ENCODE results near the gene NPEPL1. TPM values are rescaled to one million over a fixed set of nuclear protein-coding genes. Genes with fewer than 3 reads are reported as not detected.

The NPEPL1 gene
- total RNA-seq, 1 donor from 2014 or later = 20.9 TPM

DNA sequence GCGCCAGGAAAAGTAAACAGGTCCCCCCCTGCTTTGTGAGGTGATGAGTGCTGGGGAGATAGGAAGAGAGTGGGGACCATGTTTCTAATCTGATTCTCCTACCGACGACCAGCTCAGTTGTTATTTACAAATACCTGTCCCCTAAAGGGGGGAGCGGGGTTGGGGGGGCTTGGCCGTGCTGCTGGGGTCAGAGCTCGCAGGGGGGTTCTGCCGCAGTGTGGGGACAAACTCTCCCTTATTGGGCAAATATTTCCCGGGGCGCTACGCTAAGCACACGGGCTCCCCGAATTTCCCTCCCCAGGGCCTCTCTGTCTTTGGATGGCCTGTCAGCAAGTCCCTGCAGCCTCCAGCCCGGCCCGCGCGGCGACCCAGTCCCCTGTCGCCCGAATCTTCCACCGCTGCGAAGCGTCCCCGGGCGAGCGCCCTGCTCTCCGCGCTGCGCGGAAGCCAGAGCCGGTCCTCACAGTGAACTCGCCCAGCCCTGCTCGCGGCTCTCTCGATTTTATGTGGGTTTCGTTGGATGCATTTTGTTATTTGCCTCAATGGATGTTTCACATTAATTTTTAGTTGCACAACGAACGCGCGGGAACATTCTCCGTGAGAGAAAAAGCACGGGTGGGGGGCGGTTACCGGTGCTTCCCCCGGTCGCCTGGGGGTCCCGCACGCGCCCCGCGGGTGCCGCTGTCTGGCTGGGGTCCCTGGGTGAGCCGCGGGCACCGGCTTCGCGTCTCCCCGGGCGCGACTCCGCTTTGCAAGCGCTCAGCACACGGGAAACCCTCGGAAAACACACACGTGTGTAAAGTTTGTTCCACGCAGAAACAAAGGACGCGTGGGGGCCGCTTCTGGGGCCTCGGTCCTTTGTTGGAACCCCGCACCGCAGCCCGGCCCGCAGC, 43.1 kb upstream of the NPEPL1 start:
- H3K9ac ChIP-seq (ENCODE audit: low read depth in 1 of 3, low read length in 3 of 3) = peak overlapping the region; percentile 60 to 99 (median 98)
- peaks cover 0 to 4% (median under 1%) of the 10 kb centered on the region in 3 donors for H3K36me3 ChIP-seq (ENCODE audit: control insufficient read depth in 3 of 3, insufficient read depth in 3 of 3, low read length in 3 of 3)
- peak overlapping the region; percentile 61 to 100 (median 99) for H3K4me3 ChIP-seq (ENCODE audit: low read length in 3 of 3)
- H3K4me1 ChIP-seq (ENCODE audit: control insufficient read depth in 3 of 3, insufficient read depth in 3 of 3, low read length in 3 of 3) = peaks cover 36 to 54% (median 52%) of the 10 kb centered on the region in 3 donors
- no peaks in the 10 kb centered on the region for H3K9me3 ChIP-seq (ENCODE audit: control insufficient read depth in 3 of 3, low read length in 3 of 3)
- H3K27ac ChIP-seq (ENCODE audit: low read depth, low read length) = peak overlapping the region; percentile 95
- no peaks in the 10 kb centered on the region for H3K27me3 ChIP-seq (ENCODE audit: control insufficient read depth in 3 of 3, insufficient read depth in 3 of 3, low read length in 3 of 3)

DNA sequence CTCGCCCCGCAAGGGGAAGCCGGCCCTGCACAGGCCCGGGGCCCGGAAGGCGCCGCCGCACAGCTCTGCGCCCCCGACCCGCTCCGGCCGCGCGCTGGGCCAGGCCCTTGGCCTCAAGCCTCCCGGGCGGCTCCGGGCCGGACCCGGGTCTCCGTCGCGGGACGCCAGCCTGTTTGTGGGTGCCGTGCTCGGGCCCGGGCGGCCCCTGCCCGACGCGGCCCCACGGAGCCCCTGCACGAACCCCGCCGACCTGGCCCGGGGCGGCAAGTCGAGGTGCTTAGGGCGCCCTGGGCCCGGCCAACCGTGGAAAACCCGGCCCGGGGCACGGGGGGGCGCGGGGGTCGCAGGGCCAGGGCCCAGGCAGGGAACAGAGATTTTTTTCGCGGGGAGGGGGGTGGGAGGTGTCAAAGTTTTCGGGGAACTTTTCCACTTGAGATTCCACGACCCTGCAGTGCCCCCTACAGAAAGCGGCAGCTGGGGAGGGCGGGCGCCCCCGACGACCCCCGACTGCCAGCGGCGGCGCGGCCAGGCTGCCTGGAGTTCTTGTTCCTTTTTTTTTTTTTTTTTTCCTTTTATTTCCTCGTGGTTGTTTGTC, 42.3 kb upstream of the NPEPL1 start:
- Histone ChIP-seq H3K27ac (ENCODE audit: low read depth, low read length) (peak overlapping the region; percentile 95), H3K4me1 (ENCODE audit: control insufficient read depth in 3 of 3, insufficient read depth in 3 of 3, low read length in 3 of 3) (peaks cover 35 to 52% (median 49%) of the 10 kb centered on the region in 3 donors), H3K27me3 (ENCODE audit: control insufficient read depth in 3 of 3, insufficient read depth in 3 of 3, low read length in 3 of 3) (no peaks in the 10 kb centered on the region), H3K4me3 (ENCODE audit: low read length in 3 of 3) (peak overlapping the region; percentile 97 to 100 (median 99)), H3K9ac (ENCODE audit: low read depth in 1 of 3, low read length in 3 of 3) (peak overlapping the region; percentile 60 to 99 (median 98)), H3K36me3 (ENCODE audit: control insufficient read depth in 3 of 3, insufficient read depth in 3 of 3, low read length in 3 of 3) (peaks cover 2 to 4% (median 3%) of the 10 kb centered on the region in 3 donors), H3K9me3 (ENCODE audit: control insufficient read depth in 3 of 3, low read length in 3 of 3) (no peaks in the 10 kb centered on the region)

DNA sequence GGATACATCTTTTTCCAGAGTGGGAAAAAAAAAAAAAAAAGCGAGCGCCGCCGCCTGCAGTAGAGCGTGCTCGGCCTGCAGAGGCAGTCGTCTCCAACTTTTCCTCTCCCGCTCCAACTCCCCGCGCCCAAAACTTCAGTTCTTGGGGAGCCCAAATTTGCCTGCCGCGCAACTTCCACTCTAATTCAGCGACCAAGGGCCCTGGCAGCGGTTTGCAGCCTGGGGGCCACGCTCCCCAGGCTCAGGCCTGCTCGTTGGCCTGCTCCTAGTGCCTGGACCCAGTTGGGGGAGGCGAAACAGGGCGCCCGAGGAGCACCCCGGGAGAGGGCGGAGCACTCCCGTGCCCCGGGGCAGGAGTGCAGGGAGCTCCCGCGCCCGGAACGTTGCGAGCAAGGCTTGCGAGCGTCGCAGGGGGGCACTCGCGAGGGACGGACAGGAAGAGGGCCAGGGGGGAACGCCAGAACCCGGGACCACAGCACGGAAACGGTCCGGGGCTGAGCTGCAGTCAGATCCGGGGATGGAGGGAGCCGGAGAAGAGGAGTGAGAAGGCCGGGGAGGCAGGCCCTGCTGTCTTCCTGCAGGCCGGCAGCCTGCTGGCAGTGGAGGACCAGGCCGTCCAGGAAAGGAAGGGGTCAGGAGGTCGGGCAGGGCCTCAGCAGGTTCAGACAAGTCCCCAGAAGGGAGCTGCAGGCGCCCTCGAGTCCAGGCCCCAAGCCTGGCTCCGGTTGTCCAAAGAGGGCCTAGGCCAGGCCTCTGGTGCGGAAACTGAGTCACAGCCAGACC, 41.6 kb upstream of the NPEPL1 start, which contains the start of gene STX16:
STX16 (plus strand) TSS at position 508 of the 783 bp plus-strand sequence. CDS start 724 bp downstream, outside the sequence.
- H3K9ac ChIP-seq (ENCODE audit: low read depth in 1 of 3, low read length in 3 of 3) = peak within 1 kb of the TSS; percentile 98 to 99 (median 99)
- H3K27me3 ChIP-seq (ENCODE audit: control insufficient read depth in 3 of 3, insufficient read depth in 3 of 3, low read length in 3 of 3) = no peaks in the 10 kb centered on the region
- H3K27ac ChIP-seq (ENCODE audit: low read depth, low read length) = peak within 1 kb of the TSS; percentile 95
- H3K4me3 ChIP-seq (ENCODE audit: low read length in 3 of 3) = peak within 1 kb of the TSS; percentile 97 to 100 (median 99)
- H3K4me1 ChIP-seq (ENCODE audit: control insufficient read depth in 3 of 3, insufficient read depth in 3 of 3, low read length in 3 of 3) = peaks cover 28 to 50% (median 47%) of the 10 kb centered on the region in 3 donors
- no peaks in the 10 kb centered on the region for H3K9me3 ChIP-seq (ENCODE audit: control insufficient read depth in 3 of 3, low read length in 3 of 3)
- H3K36me3 ChIP-seq (ENCODE audit: control insufficient read depth in 3 of 3, insufficient read depth in 3 of 3, low read length in 3 of 3) = peaks cover 3 to 4% (median 4%) of the 10 kb centered on the region in 3 donors

DNA sequence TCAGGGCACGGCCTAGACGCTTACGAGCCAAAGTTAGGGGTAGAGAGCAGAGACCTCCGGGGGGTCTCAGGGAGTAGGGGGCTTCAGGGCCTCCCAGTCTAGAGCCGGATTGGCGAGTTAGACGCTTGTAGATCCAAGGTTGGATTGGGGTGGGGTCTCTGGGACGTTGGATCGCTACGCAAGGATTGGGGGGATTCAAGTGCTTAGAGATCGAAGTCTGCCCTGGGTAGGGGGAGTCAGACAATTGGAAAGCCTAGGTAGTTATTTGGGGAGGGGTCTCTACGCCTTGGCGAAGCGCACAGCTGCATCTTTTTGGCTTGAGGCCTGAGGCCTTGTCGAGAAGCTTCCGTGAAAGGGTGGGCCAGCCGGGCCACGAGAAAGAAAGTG, 41.0 kb upstream of the NPEPL1 start:
- H3K27ac ChIP-seq (ENCODE audit: low read depth, low read length) = peak overlapping the region; percentile 95
- peaks cover 22 to 49% (median 42%) of the 10 kb centered on the region in 3 donors for H3K4me1 ChIP-seq (ENCODE audit: control insufficient read depth in 3 of 3, insufficient read depth in 3 of 3, low read length in 3 of 3)
- H3K9me3 ChIP-seq (ENCODE audit: control insufficient read depth in 3 of 3, low read length in 3 of 3) = no peaks in the 10 kb centered on the region
- H3K36me3 ChIP-seq (ENCODE audit: control insufficient read depth in 3 of 3, insufficient read depth in 3 of 3, low read length in 3 of 3) = peaks cover 3 to 4% (median 4%) of the 10 kb centered on the region in 3 donors
- H3K27me3 ChIP-seq (ENCODE audit: control insufficient read depth in 3 of 3, insufficient read depth in 3 of 3, low read length in 3 of 3) = no peaks in the 10 kb centered on the region
- H3K4me3 ChIP-seq (ENCODE audit: low read length in 3 of 3) = peak overlapping the region; percentile 97 to 100 (median 99)
- H3K9ac ChIP-seq (ENCODE audit: low read depth in 1 of 3, low read length in 3 of 3) = peak overlapping the region; percentile 98 to 99 (median 99)

DNA sequence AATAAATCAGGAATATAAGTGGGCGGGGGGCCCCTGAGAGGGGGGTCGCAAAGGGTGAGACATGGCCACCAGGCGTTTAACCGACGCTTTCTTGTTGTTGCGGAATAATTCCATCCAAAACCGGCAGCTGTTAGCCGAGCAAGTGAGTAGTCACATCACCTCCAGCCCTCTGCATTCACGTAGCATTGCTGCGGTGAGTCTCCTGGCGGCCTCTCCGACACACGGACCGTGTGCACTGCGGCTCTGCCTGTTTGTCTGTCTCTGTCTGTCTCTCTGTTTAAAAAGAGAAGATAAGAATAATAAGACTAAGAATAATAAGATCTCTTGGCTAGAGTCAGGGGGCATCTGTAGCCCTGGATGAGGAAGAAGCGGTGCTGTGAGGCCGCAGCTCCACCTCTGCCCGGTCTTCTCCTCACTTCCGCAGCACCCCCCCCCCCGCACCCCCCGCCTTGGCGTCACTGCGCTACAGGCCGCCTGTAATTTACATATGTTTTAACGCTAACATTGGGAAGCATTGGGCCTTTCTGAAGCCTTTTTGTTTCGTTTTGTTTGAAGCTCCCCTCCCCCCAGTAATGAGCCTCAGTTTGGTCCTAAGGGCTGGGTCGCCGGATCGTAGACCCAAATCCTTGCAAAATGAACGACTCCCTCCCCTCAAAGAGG, 40.5 kb upstream of the NPEPL1 start:
- H3K27me3 ChIP-seq (ENCODE audit: control insufficient read depth in 3 of 3, insufficient read depth in 3 of 3, low read length in 3 of 3) = no peaks in the 10 kb centered on the region
- H3K4me3 ChIP-seq (ENCODE audit: low read length in 3 of 3) = peak overlapping the region; percentile 97 to 100 (median 99)
- peak overlapping the region; percentile 98 to 99 (median 99) for H3K9ac ChIP-seq (ENCODE audit: low read depth in 1 of 3, low read length in 3 of 3)
- no peaks in the 10 kb centered on the region for H3K9me3 ChIP-seq (ENCODE audit: control insufficient read depth in 3 of 3, low read length in 3 of 3)
- peak overlapping the region; percentile 95 for H3K27ac ChIP-seq (ENCODE audit: low read depth, low read length)
- peaks cover 17 to 44% (median 37%) of the 10 kb centered on the region in 3 donors for H3K4me1 ChIP-seq (ENCODE audit: control insufficient read depth in 3 of 3, insufficient read depth in 3 of 3, low read length in 3 of 3)
- H3K36me3 ChIP-seq (ENCODE audit: control insufficient read depth in 3 of 3, insufficient read depth in 3 of 3, low read length in 3 of 3) = peaks cover 3 to 4% (median 4%) of the 10 kb centered on the region in 3 donors

DNA sequence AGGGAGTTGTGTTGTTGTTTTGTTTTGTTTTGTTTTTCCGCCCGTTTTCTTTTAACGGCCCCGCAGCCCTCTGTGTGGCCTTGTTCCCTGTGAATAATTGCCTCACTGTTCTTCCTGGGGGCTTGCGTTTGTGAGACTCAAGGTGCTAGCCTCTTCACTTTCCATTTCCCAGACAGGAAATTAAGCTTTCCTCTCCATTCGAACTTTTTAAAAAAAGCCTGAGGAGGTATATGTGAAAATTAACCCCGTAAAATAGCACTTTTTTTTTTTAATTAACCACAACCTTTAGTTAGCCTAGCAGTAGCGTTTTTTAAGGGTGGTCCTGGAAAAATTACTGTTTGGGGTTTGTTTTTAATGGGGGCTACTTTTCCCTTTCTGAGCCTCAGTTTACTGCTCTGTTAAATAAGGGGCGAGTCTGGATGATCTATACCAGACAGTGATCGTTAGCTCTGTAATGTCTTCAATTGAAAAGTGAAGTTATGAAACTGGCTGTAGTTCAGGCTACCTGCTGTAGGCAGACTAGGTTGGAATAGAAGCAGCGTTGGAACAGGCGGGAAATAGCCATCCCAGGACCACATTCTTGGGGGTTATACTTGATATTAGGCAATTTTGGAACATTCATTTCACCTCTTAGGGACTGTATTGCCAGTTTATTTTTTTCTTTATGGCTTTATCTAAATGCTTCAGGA, 39.9 kb upstream of the NPEPL1 start:
- peak overlapping the region; percentile 95 for H3K27ac ChIP-seq (ENCODE audit: low read depth, low read length)
- peak overlapping the region; percentile 97 to 100 (median 99) for H3K4me3 ChIP-seq (ENCODE audit: low read length in 3 of 3)
- H3K9ac ChIP-seq (ENCODE audit: low read depth in 1 of 3, low read length in 3 of 3) = peak overlapping the region; percentile 98 to 99 (median 99)
- no peaks in the 10 kb centered on the region for H3K9me3 ChIP-seq (ENCODE audit: control insufficient read depth in 3 of 3, low read length in 3 of 3)
- peaks cover 3 to 4% (median 4%) of the 10 kb centered on the region in 3 donors for H3K36me3 ChIP-seq (ENCODE audit: control insufficient read depth in 3 of 3, insufficient read depth in 3 of 3, low read length in 3 of 3)
- peaks cover 10 to 44% (median 31%) of the 10 kb centered on the region in 3 donors for H3K4me1 ChIP-seq (ENCODE audit: control insufficient read depth in 3 of 3, insufficient read depth in 3 of 3, low read length in 3 of 3)
- H3K27me3 ChIP-seq (ENCODE audit: control insufficient read depth in 3 of 3, insufficient read depth in 3 of 3, low read length in 3 of 3) = no peaks in the 10 kb centered on the region

DNA sequence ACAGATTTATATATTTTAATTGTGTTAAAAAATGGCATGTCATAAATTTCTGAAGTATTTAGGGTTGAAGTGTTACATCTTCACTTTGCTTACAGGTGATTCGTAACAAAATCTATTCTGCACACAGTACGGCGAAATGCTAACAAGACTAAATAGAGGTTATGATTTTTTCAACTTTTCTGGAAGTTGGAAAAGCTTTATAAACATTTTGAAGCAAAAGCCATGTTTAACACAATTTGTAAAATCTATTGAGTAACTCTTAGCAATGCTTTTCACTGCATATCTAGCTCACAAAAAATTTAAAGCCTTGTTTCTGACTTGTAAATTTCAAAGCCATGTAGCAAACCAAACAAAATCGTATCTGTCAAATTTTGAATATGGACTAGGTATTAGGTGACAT, 38.3 kb upstream of the NPEPL1 start:
- H3K4me1 ChIP-seq (ENCODE audit: control insufficient read depth in 3 of 3, insufficient read depth in 3 of 3, low read length in 3 of 3) = peaks cover 11 to 44% (median 30%) of the 10 kb centered on the region in 3 donors
- H3K27ac ChIP-seq (ENCODE audit: low read depth, low read length) = no peak overlapping the region
- no peaks in the 10 kb centered on the region for H3K9me3 ChIP-seq (ENCODE audit: control insufficient read depth in 3 of 3, low read length in 3 of 3)
- H3K9ac ChIP-seq (ENCODE audit: low read depth in 1 of 3, low read length in 3 of 3) = no peak overlapping the region
- H3K36me3 ChIP-seq (ENCODE audit: control insufficient read depth in 3 of 3, insufficient read depth in 3 of 3, low read length in 3 of 3) = peaks cover 3 to 4% (median 4%) of the 10 kb centered on the region in 3 donors
- H3K27me3 ChIP-seq (ENCODE audit: control insufficient read depth in 3 of 3, insufficient read depth in 3 of 3, low read length in 3 of 3) = no peaks in the 10 kb centered on the region
- no peak overlapping the region for H3K4me3 ChIP-seq (ENCODE audit: low read length in 3 of 3)

DNA sequence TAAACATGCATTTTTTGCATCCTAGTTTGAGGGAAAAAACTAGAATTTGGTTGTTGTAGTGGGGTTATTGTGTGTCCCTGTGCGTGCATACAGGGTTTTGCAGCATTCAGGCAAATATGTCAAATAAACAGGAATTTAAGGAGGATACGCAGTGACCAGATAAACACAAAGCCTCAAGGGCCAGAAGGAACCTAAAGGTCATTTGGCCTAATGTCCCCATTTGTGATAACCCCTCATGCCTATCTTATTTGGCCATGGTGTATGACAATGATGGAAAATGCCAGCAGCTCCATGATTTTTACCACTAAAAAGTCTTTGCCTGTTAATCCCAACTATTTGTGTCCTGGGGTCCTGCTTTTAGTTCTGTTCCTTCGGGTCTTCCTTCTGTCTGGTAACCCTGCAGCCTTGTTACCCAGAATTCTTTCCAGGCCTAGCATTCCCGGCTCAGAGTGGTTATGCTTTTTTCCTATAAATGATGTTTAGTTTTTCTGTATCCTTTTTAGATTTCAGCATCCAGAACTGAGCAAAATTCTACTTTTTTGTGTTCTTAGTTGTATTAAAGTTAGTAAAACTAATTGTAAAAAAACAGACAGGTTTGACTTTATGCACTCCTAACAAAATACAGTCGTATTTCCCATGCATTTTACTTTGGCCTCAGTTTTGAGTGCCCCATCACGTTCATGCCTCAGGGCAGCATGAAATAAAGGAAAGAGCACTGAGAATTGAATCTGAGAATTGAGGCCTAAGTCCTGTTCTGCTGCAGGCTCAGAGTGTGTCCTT, 37.1 kb upstream of the NPEPL1 start:
- Histone ChIP-seq H3K4me1 (ENCODE audit: control insufficient read depth in 3 of 3, insufficient read depth in 3 of 3, low read length in 3 of 3) (peaks cover 11 to 46% (median 33%) of the 10 kb centered on the region in 3 donors), H3K27ac (ENCODE audit: low read depth, low read length) (no peak overlapping the region), H3K9ac (ENCODE audit: low read depth in 1 of 3, low read length in 3 of 3) (peak overlapping the region in 1 of 3 donors; percentile 46), H3K4me3 (ENCODE audit: low read length in 3 of 3) (no peak overlapping the region), H3K27me3 (ENCODE audit: control insufficient read depth in 3 of 3, insufficient read depth in 3 of 3, low read length in 3 of 3) (no peaks in the 10 kb centered on the region), H3K36me3 (ENCODE audit: control insufficient read depth in 3 of 3, insufficient read depth in 3 of 3, low read length in 3 of 3) (peaks cover 3 to 4% (median 4%) of the 10 kb centered on the region in 3 donors), H3K9me3 (ENCODE audit: control insufficient read depth in 3 of 3, low read length in 3 of 3) (no peaks in the 10 kb centered on the region)

Data from skeletal muscle tissue (tissue), 4 donors.